Measurements from ENCODE around the gene TYK2.

- TF ChIP-seq CTCF (conservative IDR thresholded peaks at IDR 0.05 in 1 of 2, IDR thresholded peaks at IDR 0.05 in 1 of 2; ENCODE audit: extremely low read depth in 1 of 2, insufficient read depth in 1 of 2, low read depth in 1 of 2, low read length in 2 of 2) (no peak), EZH2 (IDR thresholded peaks at IDR 0.05; ENCODE audit: borderline replicate concordance, low read length) (no peak)
Observed at GRCh38 chr19:10399878-10400277, 19.5 kb upstream of the TYK2 start.
